HG02938 (cell line): Measurements from ENCODE around the gene RHOD.

Source experiments
- ATAC-seq: cut with Tn5 transposase; IDR thresholded peaks from one replicate; pipeline ENCODE4 v1.9.1; 2021; ENCODE audit warnings: mild to moderate bottlenecking, moderate library complexity; ENCODE audit not compliant: unreplicated experiment

RHOD gene

GRCh38 chr11:67056267-67057204 is at the start of gene RHOD:
Gene RHOD, plus strand, starts transcription at chr11:67056847. Its CDS starts 56 bp downstream, at chr11:67056903.
- ATAC-seq: no peak

- ATAC-seq: no peak
These were observed 49.5 kb upstream of the RHOD start for GRCh38 chr11:67007126-67007525.

- ATAC-seq: no peak
These were observed 46.2 kb upstream of the RHOD start for GRCh38 chr11:67010296-67010905.

GRCh38 chr11:67013511-67014045 is 43.1 kb upstream of the RHOD start:
- no peak for ATAC-seq

GRCh38 chr11:67014343-67014742 is 42.3 kb upstream of the RHOD start:
- ATAC-seq: no peak

- ATAC-seq: no peak
These were observed 41.6 kb upstream of the RHOD start for GRCh38 chr11:67015048-67015447.

GRCh38 chr11:67016550-67016949 is 40.1 kb upstream of the RHOD start:
- no peak for ATAC-seq

- no peak for ATAC-seq
These were observed 35.7 kb upstream of the RHOD start for GRCh38 chr11:67020949-67021348.

GRCh38 chr11:67022341-67022933 is 34.2 kb upstream of the RHOD start:
- no peak for ATAC-seq

- ATAC-seq: no peak
These were observed 33.4 kb upstream of the RHOD start, which contains the start of gene SYT12 for GRCh38 chr11:67022961-67023956. Gene SYT12, plus strand, starts transcription at chr11:67023134. Its CDS starts 7,011 bp downstream, at chr11:67030145.

GRCh38 chr11:67023957-67024353 is 32.7 kb upstream of the RHOD start:
- ATAC-seq: no peak

GRCh38 chr11:67024410-67024809 is 32.2 kb upstream of the RHOD start:
- no peak for ATAC-seq

- ATAC-seq: no peak
These were observed 31.7 kb upstream of the RHOD start for GRCh38 chr11:67024966-67025365.

GRCh38 chr11:67025750-67026149 is 30.9 kb upstream of the RHOD start:
- no peak for ATAC-seq

- ATAC-seq: no peak
These were observed 29.7 kb upstream of the RHOD start for GRCh38 chr11:67026941-67027340.

- ATAC-seq: no peak
These were observed 29.1 kb upstream of the RHOD start for GRCh38 chr11:67027483-67027930.

- ATAC-seq: no peak
These were observed 28.6 kb upstream of the RHOD start for GRCh38 chr11:67027943-67028542.

- no peak for ATAC-seq
These were observed 27.5 kb upstream of the RHOD start for GRCh38 chr11:67029146-67029545.

- ATAC-seq: no peak
These were observed 25.7 kb upstream of the RHOD start for GRCh38 chr11:67030976-67031375.
